H1 (cell line): Measurements from ENCODE around the gene SI.

ENCODE experiments used
- CTCF ChIP-seq, 3 experiments: IDR thresholded peaks; 1 replicate in 2 of 3; 2 replicates in 1 of 3; pipeline versions ENCODE4 v1.5.1 to v1.6.1; 2011; ENCODE audit warnings: low read length in 3 of 3, mild to moderate bottlenecking in 3 of 3, inconsistent platforms in 2 of 3, low read depth in 1 of 3, moderate library complexity in 1 of 3; ENCODE audit not compliant: insufficient read depth in 1 of 3; ENCODE audit errors: control extremely low read depth in 1 of 3
- EP300 ChIP-seq, 2 experiments: IDR thresholded peaks; 1 replicate in 1 of 2; 2 replicates in 1 of 2; pipeline ENCODE4 v1.6.1; 2011 to 2012; ENCODE audit warnings: low read depth in 2 of 2, low read length in 2 of 2, mild to moderate bottlenecking in 2 of 2, borderline replicate concordance in 1 of 2, inconsistent platforms in 1 of 2, moderate library complexity in 1 of 2
- EZH2 ChIP-seq: fragments of 200-600 bp; sonication (generic); IDR thresholded peaks from 2 replicates; pipeline ENCODE4 v1.7.1; 2012; ENCODE audit warnings: low read depth, mild to moderate bottlenecking, moderate library complexity, low read length, inconsistent platforms; ENCODE audit not compliant: severe bottlenecking
- GABPA ChIP-seq: IDR thresholded peaks from 2 replicates; pipeline ENCODE4 v1.6.1; 2011; ENCODE audit warnings: mild to moderate bottlenecking, low read length, moderate library complexity, borderline replicate concordance; ENCODE audit not compliant: insufficient read depth
- KDM1A ChIP-seq: fragments of 200-600, 300-600 bp; sonication (generic); IDR thresholded peaks from 2 replicates; pipeline ENCODE4 v1.7.1; 2016; ENCODE audit warnings: mild to moderate bottlenecking, low read length, borderline replicate concordance
- MAFK ChIP-seq: IDR thresholded peaks from 2 replicates; pipeline ENCODE4 v1.6.1; 2012; ENCODE audit warnings: low read depth, mild to moderate bottlenecking, improper control_type of control experiment, low read length
- POLR2A ChIP-seq, 2 experiments: IDR thresholded peaks; 1 replicate in 1 of 2; 2 replicates in 1 of 2; pipeline ENCODE4 v1.6.1; 2011; ENCODE audit warnings: low read depth in 2 of 2, low read length in 2 of 2, mild to moderate bottlenecking in 2 of 2; ENCODE audit errors: control extremely low read depth in 1 of 2
- POLR2AphosphoS5 ChIP-seq: IDR thresholded peaks from 2 replicates; pipeline ENCODE4 v1.6.1; 2011; ENCODE audit warnings: low read depth, low read length
- RNF2 ChIP-seq: fragments of 200-900, 300-1000 bp; sonication (generic); IDR thresholded peaks from 2 replicates; pipeline ENCODE4 v1.7.1; 2016; ENCODE audit warnings: borderline replicate concordance, low read depth, mild to moderate bottlenecking, antibody characterized with exemption, low read length; ENCODE audit not compliant: poor library complexity, severe bottlenecking; ENCODE audit errors: missing control alignments
- RXRA ChIP-seq: IDR thresholded peaks from 2 replicates; pipeline ENCODE4 v1.6.1; 2011; ENCODE audit warnings: low read depth, mild to moderate bottlenecking, low read length, moderate library complexity; ENCODE audit not compliant: insufficient read depth
- SIRT6 ChIP-seq: IDR thresholded peaks from one replicate; pipeline ENCODE4 v1.7.1; 2012; ENCODE audit warnings: low read length, inconsistent platforms
- TCF12 ChIP-seq: IDR thresholded peaks from 2 replicates; pipeline ENCODE4 v1.6.1; 2011; ENCODE audit warnings: low read depth, mild to moderate bottlenecking, low read length
- YY1 ChIP-seq: IDR thresholded peaks from 2 replicates; pipeline ENCODE4 v1.6.1; 2011; ENCODE audit warnings: low read depth, mild to moderate bottlenecking, low read length
- TF ChIP-seq, protein P1 (sequence below): IDR thresholded peaks from 2 replicates; pipeline ENCODE4 v1.6.1; 2012; ENCODE audit warnings: inconsistent platforms

DNA sequence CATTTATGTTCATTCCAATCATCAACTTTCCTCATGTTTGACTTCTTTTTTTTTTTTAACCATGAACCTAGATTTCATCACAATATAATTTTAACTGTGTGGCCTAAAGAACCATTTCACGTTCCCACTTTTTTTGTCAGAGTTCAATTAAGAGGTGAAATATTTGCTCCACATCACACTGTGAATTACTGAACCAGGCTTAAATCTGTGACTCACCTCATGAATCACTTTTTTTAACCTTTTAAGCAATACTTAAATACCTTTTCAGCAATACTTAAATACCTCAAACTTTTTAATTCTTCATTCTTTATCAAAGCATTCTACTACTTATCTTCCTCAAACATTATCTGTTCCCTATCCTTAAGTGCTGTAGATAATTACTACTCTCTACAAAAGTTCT, 137.6 kb downstream of the SI start:
- TF ChIP-seq POLR2A (IDR thresholded peaks at IDR 0.05; ENCODE audit: control extremely low read depth in 1 of 2, low read depth in 2 of 2, low read length in 2 of 2) (no peak), CTCF (IDR thresholded peaks at IDR 0.05; ENCODE audit: control extremely low read depth in 1 of 3, insufficient read depth in 1 of 3, low read depth in 1 of 3, low read length in 3 of 3) (no peak), EP300 (IDR thresholded peaks at IDR 0.05; ENCODE audit: borderline replicate concordance in 1 of 2, low read depth in 2 of 2, low read length in 2 of 2) (no peak), RNF2 (no peak), MAFK (no peak), SIRT6 (no peak), EZH2 (no peak), YY1 (no peak), GABPA (no peak), POLR2AphosphoS5 (no peak), TCF12 (no peak), RXRA (no peak), KDM1A (no peak)
- TF ChIP-seq, protein P1, sequence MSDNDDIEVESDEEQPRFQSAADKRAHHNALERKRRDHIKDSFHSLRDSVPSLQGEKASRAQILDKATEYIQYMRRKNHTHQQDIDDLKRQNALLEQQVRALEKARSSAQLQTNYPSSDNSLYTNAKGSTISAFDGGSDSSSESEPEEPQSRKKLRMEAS = no peak
